IPS-NIHi7 (cell line): ENCODE measurements around the gene OAT.
"Not testable (repeated sequence)": the region's sequence is repeated elsewhere in the genome, so short reads cannot be mapped to it uniquely, and the experiment has no call there.

Experiments
- DNase-seq: peaks from one replicate; pipeline ENCODE4 v3.0.0; 2012; ENCODE audit warnings: mixed read lengths; ENCODE audit errors: extremely low spot score

The OAT gene

DNA sequence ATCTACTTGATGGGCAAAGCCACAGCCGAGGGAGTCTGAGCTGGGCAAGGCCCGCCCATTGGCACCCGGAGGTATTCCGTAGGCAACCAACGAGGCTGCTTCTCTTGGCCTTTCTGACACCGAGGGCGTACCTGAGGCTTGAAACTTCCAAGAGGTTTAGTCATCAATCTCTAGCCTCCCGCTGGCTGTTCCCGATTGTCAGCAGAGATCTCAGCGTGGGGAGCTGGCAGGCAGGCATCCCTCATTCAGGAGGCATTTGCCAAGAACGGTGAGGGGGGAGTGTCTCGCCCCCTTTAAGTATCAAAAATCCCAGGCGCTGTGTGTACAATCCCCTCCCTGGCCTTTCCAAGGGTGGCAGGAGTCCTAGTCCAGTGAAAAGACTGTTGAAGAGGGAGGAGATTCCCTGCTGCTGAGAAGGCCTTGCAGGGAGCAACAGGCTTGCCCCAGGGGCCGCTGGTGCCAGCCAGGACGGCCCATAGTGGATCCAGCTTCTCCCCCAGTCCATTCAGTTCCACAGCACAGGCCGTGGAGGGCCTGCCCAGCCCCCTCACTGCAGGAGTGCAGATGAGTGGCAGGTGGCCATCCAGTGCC, 39.7 kb downstream of the OAT start:
- DNase-seq = no peak

DNA sequence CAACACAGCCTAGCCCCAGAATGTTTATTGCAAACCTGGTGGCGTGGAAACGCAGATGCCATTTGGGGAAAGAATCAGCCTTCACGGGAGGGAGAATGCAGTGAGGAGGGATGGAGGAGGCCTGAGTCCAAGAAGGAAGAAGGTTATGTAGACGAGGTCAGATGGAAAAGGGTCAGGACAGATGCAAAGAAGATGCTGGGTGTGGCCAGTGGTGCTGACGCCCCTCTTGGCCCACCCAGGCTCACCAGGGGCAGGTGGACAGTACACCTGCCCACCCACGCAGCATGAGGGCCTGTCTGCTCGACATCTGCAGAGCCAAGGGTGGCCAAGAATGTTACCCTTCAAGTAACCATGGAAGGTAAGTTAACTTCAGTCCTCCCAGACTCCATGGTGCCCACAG, 40.5 kb downstream of the OAT start:
- no peak for DNase-seq

DNA sequence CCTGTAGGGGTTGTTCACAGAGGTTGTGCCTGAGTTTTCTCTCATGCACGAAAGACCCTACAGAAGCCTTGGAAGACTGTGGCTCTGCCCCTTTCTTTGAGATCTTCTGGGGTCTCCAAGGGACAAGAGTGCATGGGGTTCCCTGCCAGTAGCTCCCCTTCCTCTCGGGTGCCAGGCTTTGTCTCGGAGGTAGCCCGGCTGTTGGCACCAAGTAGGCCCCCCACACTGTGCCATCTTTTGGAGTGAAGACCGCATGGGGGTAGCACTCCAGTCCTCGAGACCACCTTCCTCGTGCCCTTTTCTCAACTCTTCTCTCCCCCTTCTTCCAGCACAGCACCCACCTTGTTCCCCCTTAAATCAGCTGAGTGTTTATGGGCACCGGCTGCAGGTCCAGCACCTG, 41.6 kb downstream of the OAT start:
- no peak for DNase-seq

DNA sequence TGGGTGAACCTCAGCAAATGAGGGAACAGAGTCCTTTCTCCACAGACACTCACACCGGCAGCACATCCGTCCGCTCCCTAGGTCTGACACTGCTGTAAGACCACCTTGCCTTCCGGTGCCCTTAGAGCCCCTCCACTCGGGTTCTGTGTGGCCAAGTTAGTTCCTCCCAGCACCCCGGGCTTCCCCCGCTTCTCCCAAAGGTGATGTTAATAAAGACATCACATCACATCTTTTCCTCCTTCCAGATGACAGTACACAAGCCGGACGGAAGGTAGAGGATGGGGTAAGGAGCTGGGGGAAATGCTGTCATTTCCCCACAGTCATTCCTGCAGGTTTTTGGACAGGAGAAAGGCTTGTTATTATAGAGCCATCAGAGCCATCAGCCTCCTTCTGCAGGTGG, 42.3 kb downstream of the OAT start:
- no peak for DNase-seq

DNA sequence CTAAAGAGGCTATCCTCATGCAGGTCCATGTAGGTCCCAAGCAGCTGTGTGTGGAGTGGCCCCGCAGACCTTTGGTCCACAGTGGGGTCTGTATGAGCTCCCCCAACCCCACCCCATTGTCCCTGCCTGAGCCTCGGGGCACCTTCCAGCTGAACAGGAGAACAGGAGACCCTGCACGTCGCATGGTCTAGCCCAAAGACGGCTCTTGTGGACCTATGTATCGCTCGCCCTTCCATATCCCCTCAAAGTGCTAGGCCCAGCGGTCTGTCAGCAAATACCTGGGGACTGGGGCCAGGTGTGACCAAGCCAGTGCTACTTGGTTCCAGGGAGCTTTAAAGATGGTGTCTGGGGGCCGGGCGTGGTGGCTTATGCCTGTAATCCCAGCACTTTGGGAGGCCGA, 43.0 kb downstream of the OAT start:
- no peak for DNase-seq

DNA sequence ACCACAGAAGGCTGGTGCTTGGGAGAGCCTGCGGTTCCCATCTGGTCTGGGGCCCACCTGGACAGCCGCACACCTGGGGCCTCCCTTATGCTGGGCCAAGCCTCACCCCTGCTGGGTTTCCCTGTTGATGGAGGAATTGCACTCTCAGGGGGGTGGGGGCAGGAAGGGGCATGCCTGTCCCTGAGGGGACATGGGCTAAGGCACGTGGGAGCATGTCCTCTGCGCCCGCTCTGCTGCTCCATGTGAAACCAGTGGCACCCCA, 43.4 kb downstream of the OAT start:
- no peak for DNase-seq

DNA sequence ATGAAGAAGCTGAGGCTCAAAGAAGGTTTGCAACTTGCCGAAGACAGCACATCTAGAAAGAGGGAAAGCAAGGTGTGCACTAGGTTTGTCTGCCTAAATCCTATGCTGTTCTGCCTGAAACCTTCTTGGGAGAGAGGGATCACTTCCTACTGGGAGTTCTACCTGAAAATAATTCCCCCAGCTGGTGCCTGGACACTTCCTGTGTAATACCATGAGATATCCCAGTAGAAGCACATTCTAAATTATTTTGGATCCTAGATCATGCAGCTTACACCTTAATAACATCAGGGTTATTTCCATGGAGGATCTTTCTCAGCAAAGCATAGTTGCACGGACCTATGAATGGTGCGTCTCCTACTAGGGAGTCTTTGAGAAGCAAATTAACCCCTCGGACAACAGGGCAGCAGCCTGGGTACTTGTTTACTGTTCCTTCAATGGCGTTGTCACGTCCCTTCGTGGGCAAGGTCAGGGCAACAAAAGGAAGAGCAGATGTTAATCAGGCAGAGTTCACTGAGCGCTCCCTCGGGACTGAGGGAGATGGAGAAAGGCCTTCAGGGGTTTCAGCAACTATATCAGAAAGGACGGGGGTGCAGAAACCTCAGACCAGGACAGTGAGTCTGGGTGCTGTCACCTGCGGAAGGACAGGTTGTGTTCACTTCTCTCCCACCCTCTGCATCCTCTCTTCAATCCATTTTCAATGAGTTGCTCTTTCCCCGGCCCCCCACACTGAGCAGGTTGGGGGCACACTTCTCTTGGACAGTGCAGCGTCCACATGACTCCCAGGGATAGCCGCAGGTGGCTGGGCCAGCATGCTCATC, 44.0 kb downstream of the OAT start:
- no peak for DNase-seq

DNA sequence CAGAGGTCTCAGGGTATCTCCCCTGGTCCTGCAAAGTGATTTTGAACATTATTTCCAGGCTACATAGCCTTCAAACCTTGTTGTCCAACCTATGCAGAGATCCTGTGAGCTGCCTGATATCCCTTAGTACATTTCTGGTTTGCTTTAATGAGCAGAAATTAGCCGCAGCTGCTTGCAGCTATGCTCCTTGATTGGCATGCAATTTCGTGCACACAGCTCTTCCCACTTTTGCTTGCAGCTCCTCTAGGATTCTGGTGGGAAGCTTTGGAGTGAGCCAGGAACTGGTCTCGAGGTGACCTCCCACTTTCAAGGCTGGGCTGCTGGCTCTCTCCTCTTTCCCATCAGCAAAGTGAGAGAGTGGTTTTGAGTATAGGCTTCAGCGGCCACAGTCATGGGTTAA, 45.8 kb downstream of the OAT start:
- DNase-seq = no peak

DNA sequence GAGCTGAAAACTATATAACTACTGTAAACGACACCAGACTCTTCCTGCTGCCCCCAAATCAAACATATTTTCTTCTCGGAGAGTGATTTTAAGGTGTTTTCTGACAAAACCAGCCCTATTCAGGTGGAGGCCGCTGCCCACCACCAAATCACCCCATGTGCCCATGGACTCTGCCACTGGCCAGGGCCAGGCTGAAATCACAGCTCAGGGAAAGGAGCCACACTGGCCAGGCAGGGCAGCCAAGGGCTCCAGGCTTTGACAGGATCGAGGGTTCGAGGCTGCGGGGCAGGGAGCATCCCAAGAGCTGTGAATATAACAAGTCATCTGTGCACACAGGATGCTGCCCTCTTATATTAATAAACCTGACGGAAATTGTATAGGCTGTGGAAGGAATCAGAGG, 48.3 kb downstream of the OAT start:
- no peak for DNase-seq

DNA sequence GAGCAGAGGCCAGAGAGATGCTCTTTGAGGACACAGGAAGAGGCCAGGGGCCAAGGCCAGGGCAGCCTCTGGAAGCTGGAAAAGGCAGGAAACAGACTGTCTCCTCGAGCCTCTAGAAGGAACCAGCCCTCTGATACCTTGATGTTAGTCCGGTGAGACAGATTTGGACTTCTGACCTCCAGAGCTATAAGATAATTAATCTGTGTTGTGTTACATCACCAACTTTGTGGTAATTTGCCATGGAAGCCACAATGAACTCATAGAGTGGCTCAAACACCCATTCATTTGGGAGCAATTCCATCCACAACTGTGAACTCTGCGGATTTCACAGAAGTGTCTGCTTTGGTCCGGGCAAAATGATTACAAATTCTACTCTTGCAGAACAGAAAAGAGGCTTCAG, 48.7 kb downstream of the OAT start:
- no peak for DNase-seq

DNA sequence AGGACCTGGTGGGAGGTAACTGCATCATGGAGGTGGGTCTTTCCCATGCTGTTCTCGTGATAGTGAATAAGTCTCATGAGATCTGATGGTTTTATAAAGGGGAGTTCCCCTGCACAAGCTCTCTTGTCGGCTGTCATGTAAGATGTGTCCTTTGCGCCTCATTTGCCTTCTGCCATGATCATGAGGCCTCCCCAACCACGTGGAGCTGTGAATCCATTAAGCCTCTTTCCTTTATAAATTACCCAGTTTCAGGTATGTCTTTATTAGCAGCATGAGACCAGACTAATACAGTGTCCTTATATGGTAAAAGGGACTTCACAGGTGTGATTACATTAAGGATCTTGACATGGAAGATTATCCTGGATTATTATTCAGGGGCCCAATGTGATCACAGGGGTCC, 49.2 kb downstream of the OAT start:
- not testable (repeated sequence) for DNase-seq

DNA sequence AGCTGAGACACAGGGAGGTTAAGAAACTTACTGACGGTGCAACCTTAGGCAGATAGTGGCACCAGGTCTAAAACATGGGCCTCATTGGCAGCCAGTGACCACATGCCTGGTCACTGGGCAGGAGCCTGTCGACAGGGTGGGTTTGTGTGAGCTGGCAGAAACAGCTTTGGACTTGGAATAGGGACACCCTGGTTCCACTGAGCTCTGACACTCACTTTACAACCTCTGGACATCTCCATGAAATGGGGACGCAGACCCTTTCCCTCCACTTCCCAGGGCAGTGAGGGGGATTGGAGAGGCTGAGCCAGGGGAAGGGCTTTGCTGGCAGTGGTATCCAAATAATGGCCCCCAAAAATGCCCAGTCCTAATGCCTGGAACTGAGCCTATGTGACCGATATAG, 49.7 kb downstream of the OAT start:
- no peak for DNase-seq

DNA sequence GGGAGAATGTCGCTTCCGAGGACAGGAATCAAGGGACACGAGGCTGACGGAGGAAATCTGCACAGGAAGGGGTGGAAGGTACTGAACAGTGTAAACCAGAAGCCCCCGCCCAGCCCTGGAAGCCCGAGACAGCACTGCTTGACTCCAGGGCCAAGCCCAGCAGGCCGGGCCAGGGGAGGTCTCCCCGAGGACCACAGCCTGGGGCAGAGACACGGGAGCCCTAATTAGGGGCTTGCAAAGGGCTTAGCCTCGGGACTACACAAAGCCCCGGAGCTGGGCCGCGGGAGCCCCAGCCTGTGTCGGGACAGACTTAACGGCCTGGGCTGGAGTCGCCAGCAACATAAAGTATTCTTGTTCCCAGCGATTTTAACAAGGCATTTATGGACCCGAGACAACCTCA, 50.8 kb downstream of the OAT start:
- no peak for DNase-seq

DNA sequence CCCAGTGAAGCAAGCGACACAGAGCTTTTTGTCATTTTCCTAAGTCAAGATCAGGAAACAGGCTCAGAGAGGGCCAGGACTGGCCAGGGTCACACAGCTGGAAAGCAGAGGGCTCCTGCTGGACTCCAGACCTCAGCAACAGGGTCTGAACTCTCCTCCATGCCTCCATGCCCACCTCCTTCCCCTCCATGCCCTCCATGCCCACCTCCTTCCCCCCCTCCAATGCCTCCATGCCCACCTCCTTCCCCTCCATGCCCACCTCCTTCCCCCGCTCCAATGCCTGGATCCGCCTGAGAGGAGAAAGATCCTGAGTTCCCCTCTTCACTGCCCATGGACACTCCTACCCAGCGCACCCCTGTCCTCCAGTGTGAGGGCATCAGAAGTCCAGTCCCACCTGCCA, 51.3 kb downstream of the OAT start:
- no peak for DNase-seq

DNA sequence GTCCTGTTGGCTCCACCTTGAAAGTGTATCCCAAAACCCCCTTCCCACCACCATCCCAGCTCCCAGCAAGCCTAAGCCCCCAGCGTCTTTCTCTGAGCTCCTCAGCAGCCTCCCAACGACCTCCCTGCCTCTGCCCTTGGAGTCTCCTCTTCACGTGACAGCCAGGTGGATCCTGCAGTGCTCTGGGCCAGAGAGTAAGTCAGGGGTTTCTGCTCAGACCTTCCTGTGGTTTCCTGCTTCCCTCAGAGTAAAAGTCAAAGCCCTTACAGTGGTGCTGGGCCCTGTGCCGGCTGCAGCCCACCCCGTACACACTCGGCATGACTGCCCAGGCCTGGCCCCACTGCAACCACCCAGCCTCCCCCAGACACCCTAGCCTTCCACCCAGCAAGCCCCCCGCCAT, 51.9 kb downstream of the OAT start:
- DNase-seq = no peak

DNA sequence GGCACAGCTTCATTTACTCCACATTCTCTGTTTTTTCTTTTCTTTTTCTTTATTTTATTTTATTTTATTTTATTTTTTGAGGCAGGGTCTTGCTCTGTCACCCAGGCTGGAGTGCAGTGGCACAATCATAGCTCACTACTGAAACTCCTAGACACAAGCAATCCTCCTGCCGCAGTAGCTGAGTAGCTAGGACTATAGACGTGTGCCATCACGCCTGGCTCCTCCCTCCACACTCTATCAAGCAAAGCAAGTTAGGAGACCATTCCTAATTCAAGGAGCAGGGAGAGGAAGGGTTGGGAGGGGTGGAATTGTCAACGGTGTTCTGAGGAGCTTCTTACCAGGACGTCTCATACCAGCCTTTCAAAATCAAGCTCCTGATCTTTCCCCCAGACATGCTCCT, 52.4 kb downstream of the OAT start:
- no peak for DNase-seq

DNA sequence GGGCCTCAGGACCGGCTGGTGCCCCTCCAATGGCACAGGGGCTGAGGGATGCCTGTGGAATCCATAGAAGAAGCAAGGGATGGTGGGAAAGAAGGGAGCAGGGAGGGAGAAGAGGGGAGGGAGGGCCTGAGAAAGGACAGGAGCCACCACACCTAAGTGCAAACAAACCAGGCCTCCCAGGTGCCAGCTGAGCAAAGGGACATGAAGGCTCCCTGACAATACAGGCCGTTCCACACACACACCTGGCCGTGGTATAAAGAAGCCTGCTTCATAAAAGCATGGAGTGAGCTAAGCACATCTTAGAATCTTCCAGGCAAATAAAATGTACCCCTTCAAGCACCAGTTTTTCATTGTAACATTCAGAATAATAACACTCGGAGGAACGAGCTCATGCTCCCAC, 54.0 kb downstream of the OAT start:
- no peak for DNase-seq

DNA sequence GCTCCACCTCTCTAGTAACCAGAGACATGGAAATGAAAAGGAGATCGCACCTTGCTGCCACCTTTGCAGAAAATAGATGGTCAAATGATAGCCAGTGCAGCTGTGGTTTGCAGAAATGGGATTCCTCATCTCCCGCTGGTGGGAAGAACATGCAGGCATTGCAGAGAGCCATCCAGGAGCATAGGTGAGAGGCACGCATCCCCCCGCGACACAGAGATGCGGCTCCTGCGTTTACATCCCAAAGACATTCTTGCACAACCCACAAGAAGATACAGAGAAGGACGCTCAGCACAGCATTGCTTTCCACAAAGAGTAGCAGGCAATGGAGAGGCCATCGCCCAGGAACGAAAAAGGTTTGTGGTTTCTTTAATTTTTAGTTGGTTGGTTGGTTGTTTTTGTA, 56.2 kb downstream of the OAT start:
- peak; percentile 51 for DNase-seq

DNA sequence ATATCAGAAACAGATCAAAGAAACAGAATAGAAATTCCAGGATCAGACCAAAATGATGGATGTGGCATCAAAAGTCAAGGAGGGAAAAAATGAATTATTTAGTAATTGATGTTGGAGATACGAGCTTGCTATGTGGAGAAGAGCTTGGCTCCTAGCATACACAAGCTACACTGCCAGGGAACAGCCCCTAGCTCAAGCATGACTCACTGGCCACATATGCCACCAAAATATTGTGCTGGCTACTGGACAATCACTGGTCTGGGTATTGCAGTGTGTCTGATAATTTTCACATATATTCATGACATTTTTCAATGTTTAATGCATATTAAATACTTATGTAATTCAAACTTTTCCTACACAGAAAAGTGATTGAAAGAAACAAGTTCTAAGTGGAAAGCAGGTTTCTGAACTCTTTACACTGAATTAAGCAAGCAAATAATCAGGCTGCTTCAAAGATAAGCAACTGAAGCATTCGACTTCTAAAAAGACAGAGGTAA, 59.3 kb downstream of the OAT start:
- no peak for DNase-seq

DNA sequence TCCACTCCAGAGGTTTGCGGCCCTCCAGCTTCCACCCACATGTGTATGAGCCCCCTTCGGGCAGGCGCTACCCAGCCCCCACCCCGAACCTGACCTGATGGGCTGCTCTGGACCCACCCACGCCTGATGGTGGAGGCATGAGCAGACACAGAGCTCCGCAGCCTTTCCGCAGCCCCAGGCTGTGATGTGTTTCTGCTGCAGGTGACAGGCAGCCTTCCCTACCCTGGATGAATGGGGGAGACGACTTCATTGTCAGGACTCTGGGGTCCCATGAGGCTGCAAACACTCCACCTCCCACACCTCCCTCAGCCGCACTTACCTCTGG, 61.2 kb downstream of the OAT start:
- no peak for DNase-seq

DNA sequence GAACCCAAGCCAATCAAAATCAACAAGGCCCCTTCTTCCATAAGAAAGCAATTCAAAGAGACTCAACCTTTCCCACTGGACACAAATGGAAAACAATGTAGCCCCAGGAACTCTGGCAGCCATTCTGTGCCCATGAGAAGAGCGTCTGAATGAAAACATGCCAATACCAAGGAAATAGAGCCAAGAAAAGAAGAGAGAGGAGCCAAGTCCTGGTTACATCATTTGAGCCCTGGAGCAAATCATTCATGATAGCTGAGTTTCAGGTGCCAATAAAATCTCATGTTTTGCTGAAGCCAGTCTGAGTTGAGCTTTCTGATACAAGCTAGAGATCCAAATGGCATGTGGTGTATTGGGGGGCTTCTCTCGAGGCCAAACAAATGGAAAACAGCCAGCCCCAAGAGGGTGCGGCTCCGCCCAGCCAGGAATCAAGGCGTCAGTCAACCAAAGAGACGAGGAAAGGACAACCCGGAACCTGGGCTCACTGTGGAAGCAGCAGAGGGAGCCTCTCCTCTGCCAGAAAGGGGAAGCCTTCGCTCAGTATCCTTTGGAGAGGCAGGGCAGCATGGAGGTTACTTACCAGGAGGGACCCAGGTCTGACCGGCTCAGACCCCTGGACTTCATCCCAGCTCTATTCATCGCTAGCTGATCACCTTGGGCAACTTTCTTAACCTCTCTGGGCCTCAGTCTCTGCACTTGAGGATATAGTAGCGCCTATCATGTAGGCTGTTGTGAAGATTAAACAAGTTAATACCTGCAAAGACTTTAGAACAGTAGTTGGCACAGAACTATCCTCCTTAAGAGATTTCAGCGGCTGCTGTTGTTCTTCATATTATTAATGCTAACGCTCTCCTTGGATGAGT, 61.8 kb downstream of the OAT start:
- no peak for DNase-seq

DNA sequence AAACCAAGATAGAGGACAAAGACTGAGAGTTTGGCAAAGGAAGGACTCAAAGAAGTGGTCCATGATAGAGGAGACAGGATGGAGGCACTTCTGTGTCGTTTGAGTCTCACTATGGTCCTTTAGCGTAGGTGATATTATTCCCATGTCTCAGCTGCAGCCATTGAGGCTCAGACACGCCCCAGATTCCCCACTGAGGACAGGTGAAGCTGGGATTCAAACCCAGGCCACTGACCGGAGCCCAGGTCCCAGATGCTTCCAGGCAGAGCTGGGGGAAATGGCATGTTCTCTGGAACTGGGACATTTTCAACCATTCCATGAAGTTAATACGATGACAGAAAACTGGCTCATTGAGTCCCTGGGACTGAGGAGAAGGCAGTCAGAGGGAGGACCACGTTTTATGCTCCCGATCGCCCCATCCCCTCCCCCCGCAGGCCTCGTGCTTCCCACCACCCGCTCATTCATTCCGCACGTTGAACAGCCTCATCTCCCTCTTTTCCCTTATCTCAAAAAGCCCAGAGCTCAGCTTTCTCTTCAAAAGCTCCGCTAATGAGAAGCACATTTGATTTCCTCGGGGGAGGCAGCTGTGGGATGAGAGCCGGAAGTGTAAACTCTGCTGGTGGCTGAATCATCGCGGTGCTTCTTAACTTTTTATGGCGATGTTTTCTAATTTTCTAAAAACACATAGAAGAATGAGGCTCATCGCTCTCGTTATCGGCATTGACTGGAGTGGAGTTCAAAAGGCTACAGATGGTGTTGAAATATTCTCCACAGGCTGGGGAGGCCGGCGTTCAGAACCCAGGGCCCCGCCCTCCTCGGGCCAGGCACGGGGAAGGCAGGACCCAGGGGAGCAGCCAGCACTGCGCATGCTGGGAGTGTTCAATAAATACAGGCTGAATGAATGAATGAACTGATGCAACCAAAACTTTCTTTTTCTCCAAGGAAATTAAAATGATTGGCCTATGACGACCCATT, 64.0 kb downstream of the OAT start:
- no peak for DNase-seq
